Endothelial cell of umbilical vein (primary cell): ENCODE measurements around the gene CKS2. TPM values are rescaled to one million over a fixed set of nuclear protein-coding genes. Genes with fewer than 3 reads are reported as not detected.

Experiments used
- BruUV-seq: library from RNA; stranded (reverse); fragments of 400-500 nt; replicated peaks from 2 replicates; lab custom pipeline; 2021; lab: Mats Ljungman, UMichigan
- CTCF ChIA-PET: fragments of 300-600, 350-600 bp; sonication (Branson Sonifier 250); formaldehyde crosslinking; loops from one replicate; lab custom pipeline; 2021; ENCODE audit warnings: antibody characterized with exemption, inconsistent platforms; lab: Charles Lee
- POLR2A ChIA-PET: fragments of 300-600, 350-600 bp; sonication (Branson Sonifier 250); formaldehyde crosslinking; loops from one replicate; lab custom pipeline; 2021; ENCODE audit warnings: antibody characterized with exemption, inconsistent platforms; lab: Charles Lee
- DNase-seq: peaks from one replicate; pipeline ENCODE4 v3.0.0-alpha.2; 2011; ENCODE audit warnings: low read depth, low spot score
- FAIRE-seq: peaks from 2 replicates; lab custom pipeline; 2011; peaks lifted over from hg19 to GRCh38; lab: Jason Lieb, UNC
- H2AFZ ChIP-seq: 2 replicates; pipeline ENCODE4 v1.6.0; 2012; ENCODE audit warnings: low read depth, low read length, control low read depth, inconsistent platforms
- H3K27ac ChIP-seq: 2 replicates; pipeline ENCODE4 v1.5.1; 2011; ENCODE audit warnings: low read depth, mild to moderate bottlenecking, control low read depth, low read length, moderate library complexity; ENCODE audit not compliant: insufficient read depth
- H3K27me3 ChIP-seq, 2 experiments: 2 replicates each; pipeline versions ENCODE4 v1.6.0 to v1.6.1; 2011; ENCODE audit warnings: low read length in 2 of 2, mixed read lengths in 1 of 2; ENCODE audit not compliant: control insufficient read depth in 2 of 2, insufficient read depth in 2 of 2
- H3K36me3 ChIP-seq, 2 experiments: 2 replicates in 1 of 2; 3 replicates in 1 of 2; pipeline ENCODE4 v1.5.1; 2011; ENCODE audit warnings: low read length in 2 of 2, mild to moderate bottlenecking in 1 of 2, moderate library complexity in 1 of 2; ENCODE audit not compliant: control insufficient read depth in 2 of 2, insufficient read depth in 2 of 2; ENCODE audit errors: extremely low read depth in 1 of 2
- H3K4me1 ChIP-seq: 3 replicates; pipeline ENCODE4 v1.5.1; 2011; ENCODE audit warnings: mild to moderate bottlenecking, low read length; ENCODE audit not compliant: control insufficient read depth, insufficient read depth; ENCODE audit errors: extremely low read depth
- H3K4me2 ChIP-seq: 2 replicates; pipeline ENCODE4 v1.6.1; 2011; ENCODE audit warnings: low read length, control low read depth, mixed read lengths; ENCODE audit not compliant: insufficient read depth
- H3K4me3 ChIP-seq, 3 experiments: fragments of 200-600 bp in 1 of 3; sonication (generic), shearing (Covaris generic) in 1 of 3; replicated peaks in 1 of 3; 2 replicates each; pipeline ENCODE4 v1.5.1; 2011 to 2016; ENCODE audit warnings: control low read depth in 3 of 3, low read length in 3 of 3, mild to moderate bottlenecking in 2 of 3, inconsistent platforms in 1 of 3, low read depth in 1 of 3, moderate library complexity in 1 of 3; ENCODE audit not compliant: insufficient read depth in 1 of 3
- H3K79me2 ChIP-seq: 2 replicates; pipeline ENCODE4 v1.6.0; 2012; ENCODE audit warnings: low read length, inconsistent platforms; ENCODE audit not compliant: control insufficient read depth, insufficient read depth
- H3K9ac ChIP-seq: replicated peaks from 2 replicates; pipeline ENCODE3; 2011; ENCODE audit warnings: low read length, control low read depth; ENCODE audit not compliant: insufficient read depth; ENCODE audit errors: extremely low read depth
- H3K9me1 ChIP-seq: replicated peaks from 3 replicates; pipeline ENCODE4 v1.6.0; 2011; ENCODE audit warnings: mild to moderate bottlenecking, low read length; ENCODE audit not compliant: control insufficient read depth, insufficient read depth; ENCODE audit errors: extremely low read depth
- H3K9me3 ChIP-seq: replicated peaks from 2 replicates; pipeline ENCODE4 v1.5.1; 2012; ENCODE audit warnings: low read length, inconsistent platforms; ENCODE audit not compliant: control insufficient read depth, insufficient read depth
- H4K20me1 ChIP-seq: replicated peaks from 2 replicates; pipeline ENCODE3; 2011; ENCODE audit warnings: mild to moderate bottlenecking, low read length; ENCODE audit not compliant: control insufficient read depth, insufficient read depth; ENCODE audit errors: extremely low read depth
- CTCF ChIP-seq, 2 donors: IDR thresholded peaks; 1 replicate in 1 of 2; 2 replicates in 1 of 2; pipeline ENCODE4 v1.5.1; 2011; ENCODE audit warnings: low read length in 2 of 2, mild to moderate bottlenecking in 2 of 2, moderate library complexity in 2 of 2, control low read depth in 1 of 2, inconsistent platforms in 1 of 2, low read depth in 1 of 2; ENCODE audit not compliant: insufficient read depth in 1 of 2; ENCODE audit errors: extremely low read depth in 1 of 2
- EZH2 ChIP-seq: IDR thresholded peaks from 2 replicates; pipeline ENCODE4 v1.6.1; 2012; ENCODE audit warnings: borderline replicate concordance, low read depth, mild to moderate bottlenecking, moderate library complexity, low read length, inconsistent platforms; ENCODE audit not compliant: severe bottlenecking
- FOS ChIP-seq: IDR thresholded peaks from 2 replicates; pipeline ENCODE4 v1.6.1; 2011; ENCODE audit warnings: mild to moderate bottlenecking, low read length, moderate library complexity, borderline replicate concordance; ENCODE audit not compliant: insufficient read depth
- GATA2 ChIP-seq: IDR thresholded peaks from 2 replicates; pipeline ENCODE4 v1.7.0; 2011; ENCODE audit warnings: low read depth, mild to moderate bottlenecking, moderate library complexity, mixed read lengths, low read length; ENCODE audit not compliant: insufficient read length, insufficient read depth
- JUN ChIP-seq: IDR thresholded peaks from 2 replicates; pipeline ENCODE4 v1.6.1; 2011; ENCODE audit warnings: borderline replicate concordance, low read depth; ENCODE audit not compliant: insufficient read length, insufficient read depth
- MAX ChIP-seq: IDR thresholded peaks from 2 replicates; pipeline ENCODE4 v1.6.1; 2011; ENCODE audit not compliant: insufficient read depth, insufficient read length
- MYC ChIP-seq: IDR thresholded peaks from one replicate; pipeline ENCODE4 v1.6.1; 2011; ENCODE audit warnings: mild to moderate bottlenecking, low read depth, low read length
- POLR2A ChIP-seq: IDR thresholded peaks from 2 replicates; pipeline ENCODE4 v1.6.1; 2012; ENCODE audit warnings: low read depth, mild to moderate bottlenecking, control low read depth, low read length
- POLR2AphosphoS5 ChIP-seq: IDR thresholded peaks from 2 replicates; pipeline ENCODE4 v1.6.1; 2012; ENCODE audit warnings: low read depth, mild to moderate bottlenecking, control low read depth, low read length, moderate library complexity; ENCODE audit not compliant: insufficient read depth
- dilution Hi-C: fragments of 300-500 bp; cut with MboI; formaldehyde crosslinking; loops from one replicate; pipeline ENCODE4 v1.15.0; 2019; ENCODE audit warnings: low sequenced_read_pairs; ENCODE audit not compliant: extremely low pct_ligation_motif_present
- intact Hi-C: fragments of 100-400 bp; cut with micrococcal nuclease; formaldehyde crosslinking; loops from one replicate; pipeline ENCODE4 v1.10.0; 2022
- polyA plus RNA-seq, 4 experiments: library from polyadenylated mRNA; depleted of rRNA in 3 of 4; stranded (reverse) in 3 of 4; unstranded in 1 of 4; fragments of >200 nt; gene quantifications; 2 replicates each; pipeline versions ENCODE4 v1.2.1 to v1.2.3, GENCODE V29; 2011 to 2012; ENCODE audit warnings: missing spikeins in 1 of 4
- total RNA-seq: library from RNA; stranded (reverse); gene quantifications from 2 replicates; pipeline ENCODE4 v1.2.3, GENCODE V29; 2021

CKS2 gene
- total and polyA plus RNA-seq, 2 donors (not counting 3 experiments of a cell fraction or from before 2014, with no cell fraction given), result 153 to 269 TPM

GRCh38 chr9:89362647-89363310 is 51.8 kb downstream of the CKS2 start:
- H3K4me1 ChIP-seq, result peaks cover 7% of the 10 kb centered on the region
- TF ChIP-seq FOS, result no peak
- no peak for TF ChIP-seq EZH2
- no peak for TF ChIP-seq MYC
- no peak for TF ChIP-seq POLR2AphosphoS5
- TF ChIP-seq JUN, result no peak
- TF ChIP-seq POLR2A, result no peak
- TF ChIP-seq GATA2, result no peak
- no peak for TF ChIP-seq MAX
- no peak for TF ChIP-seq CTCF (IDR thresholded peaks at IDR 0.05; ENCODE audit: extremely low read depth in 1 of 2, insufficient read depth in 1 of 2, low read depth in 1 of 2, low read length in 2 of 2)
- no peaks in the 10 kb centered on the region for H3K9me1 ChIP-seq
- no peaks in the 10 kb centered on the region for H3K79me2 ChIP-seq
- BruUV-seq, result no TSS peak
- no peaks in the 10 kb centered on the region for H4K20me1 ChIP-seq
- H2AFZ ChIP-seq, result no peak overlapping the region
- ChIA-PET POLR2A (no interaction called here), CTCF (interaction anchor here (1.0 kb wide), 1 partner anchor 186 kb away, joined by 5 read pairs; no protein-coding TSS in a partner anchor)
- no peak for FAIRE-seq
- H3K27ac ChIP-seq, result no peak overlapping the region
- DNase-seq, result no peak
- H3K9ac ChIP-seq, result no peak overlapping the region
- H3K27me3 ChIP-seq, result no peaks in the 10 kb centered on the region
- peaks cover 9 to 16% of the 10 kb centered on the region in 2 experiments for H3K36me3 ChIP-seq
- intact Hi-C loops, result no loop called here
- dilution Hi-C loops, result no loop called here
- H3K4me3 ChIP-seq, result no peak overlapping the region
- H3K9me3 ChIP-seq, result no peaks in the 10 kb centered on the region
- H3K4me2 ChIP-seq, result no peak overlapping the region
